ENCODE data around the gene ZNRF4.

DNA sequence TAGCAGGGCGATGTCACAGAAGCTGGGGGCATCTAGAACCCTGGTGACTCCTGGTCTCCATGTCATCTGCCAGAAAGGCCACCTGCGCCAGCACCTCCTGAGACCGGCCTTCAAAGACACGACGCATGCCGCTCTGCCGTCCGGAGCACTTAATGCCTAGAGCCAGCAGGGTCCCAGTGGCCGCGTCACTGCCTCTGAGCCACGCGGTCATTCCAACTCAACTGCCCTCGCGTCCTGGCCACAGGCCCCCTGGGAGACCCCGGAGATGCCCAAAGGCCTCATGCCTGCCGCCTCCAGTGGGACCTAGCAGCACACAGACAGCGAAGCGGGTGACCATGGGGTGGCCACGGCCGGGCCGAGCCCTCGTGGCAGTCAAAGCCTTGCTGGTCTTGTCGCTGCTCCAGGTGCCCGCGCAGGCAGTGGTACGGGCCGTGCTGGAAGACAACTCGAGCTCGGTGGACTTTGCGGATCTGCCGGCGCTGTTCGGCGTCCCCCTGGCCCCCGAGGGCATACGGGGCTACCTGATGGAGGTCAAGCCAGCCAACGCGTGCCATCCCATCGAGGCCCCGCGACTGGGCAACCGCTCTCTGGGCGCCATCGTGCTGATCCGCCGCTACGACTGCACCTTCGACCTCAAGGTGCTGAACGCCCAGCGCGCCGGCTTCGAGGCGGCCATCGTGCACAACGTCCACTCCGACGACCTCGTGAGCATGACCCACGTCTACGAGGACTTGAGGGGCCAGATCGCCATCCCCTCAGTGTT is at the start of gene ZNRF4:
- TF ChIP-seq TAF1 (IDR thresholded peaks at IDR 0.05; ENCODE audit: borderline replicate concordance, low read depth, low read length), result no peak
- no peak for TF ChIP-seq POLR2AphosphoS5 (IDR thresholded peaks at IDR 0.05; ENCODE audit: low read depth, low read length)
- no peak for TF ChIP-seq POLR2A (IDR thresholded peaks at IDR 0.05; ENCODE audit: low read depth, low read length)
